GM21786 (cell line): ENCODE results near the gene DRGX.
A peak's percentile ranks its signal among the peaks of the same experiment; 100 is the strongest.

Experiments
- ATAC-seq: cut with Tn5 transposase; IDR thresholded peaks from one replicate; pipeline ENCODE4 v1.9.1; 2021; ENCODE audit not compliant: unreplicated experiment

Gene DRGX

DNA sequence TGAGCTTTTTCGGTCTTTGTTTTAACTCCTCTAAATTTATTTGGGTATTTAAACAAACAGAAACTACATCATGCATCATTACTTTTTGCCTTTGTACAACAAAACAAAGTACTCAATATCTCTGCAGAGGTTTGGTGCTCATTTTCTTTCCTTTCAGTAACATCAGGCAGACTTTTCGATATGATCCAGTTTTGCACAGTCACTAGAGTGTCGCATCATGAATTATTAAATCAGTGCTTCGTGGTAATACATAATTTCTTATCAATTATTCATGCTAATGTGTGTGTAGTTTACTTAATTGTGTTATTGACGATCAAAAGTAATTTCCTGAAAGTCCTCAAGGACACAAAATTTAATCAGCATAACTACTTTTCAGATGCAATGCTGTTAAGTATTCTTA lies 31.8 kb downstream of the DRGX start:
- no peak for ATAC-seq

DNA sequence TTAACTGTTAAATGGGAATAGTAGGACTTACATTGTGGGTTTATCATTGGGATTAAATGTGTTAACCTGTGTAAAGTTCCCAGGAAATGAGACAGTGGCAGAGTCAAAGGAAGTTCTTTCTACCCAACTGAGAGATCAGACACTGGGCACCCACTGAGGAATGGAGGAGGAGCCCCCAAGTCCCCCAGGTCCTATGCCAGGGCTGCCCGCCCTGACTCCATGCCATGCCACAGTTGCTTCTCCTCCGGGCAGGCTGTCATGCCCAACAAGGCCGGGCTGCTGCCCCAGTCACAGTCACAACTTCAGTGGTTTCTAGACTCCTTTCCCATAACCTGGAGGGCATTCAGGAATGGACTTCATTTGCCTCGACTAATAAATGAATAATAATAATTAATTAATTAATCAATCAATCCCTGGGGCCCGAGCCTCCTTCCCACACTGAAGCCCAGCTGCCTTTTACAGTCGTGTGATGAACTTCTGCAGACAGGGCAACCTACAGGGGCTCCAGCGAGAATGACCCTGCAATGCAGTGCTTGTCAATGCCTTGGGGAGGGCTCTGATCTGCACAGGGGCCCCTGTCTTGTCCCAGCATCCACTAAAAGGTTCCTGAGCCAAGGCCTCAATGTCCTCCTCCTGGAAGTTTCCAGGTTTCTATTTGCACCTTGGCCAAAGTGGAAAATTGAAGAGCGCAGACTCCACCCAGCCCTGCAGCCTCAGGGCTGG lies 32.4 kb downstream of the DRGX start:
- ATAC-seq, result no peak

DNA sequence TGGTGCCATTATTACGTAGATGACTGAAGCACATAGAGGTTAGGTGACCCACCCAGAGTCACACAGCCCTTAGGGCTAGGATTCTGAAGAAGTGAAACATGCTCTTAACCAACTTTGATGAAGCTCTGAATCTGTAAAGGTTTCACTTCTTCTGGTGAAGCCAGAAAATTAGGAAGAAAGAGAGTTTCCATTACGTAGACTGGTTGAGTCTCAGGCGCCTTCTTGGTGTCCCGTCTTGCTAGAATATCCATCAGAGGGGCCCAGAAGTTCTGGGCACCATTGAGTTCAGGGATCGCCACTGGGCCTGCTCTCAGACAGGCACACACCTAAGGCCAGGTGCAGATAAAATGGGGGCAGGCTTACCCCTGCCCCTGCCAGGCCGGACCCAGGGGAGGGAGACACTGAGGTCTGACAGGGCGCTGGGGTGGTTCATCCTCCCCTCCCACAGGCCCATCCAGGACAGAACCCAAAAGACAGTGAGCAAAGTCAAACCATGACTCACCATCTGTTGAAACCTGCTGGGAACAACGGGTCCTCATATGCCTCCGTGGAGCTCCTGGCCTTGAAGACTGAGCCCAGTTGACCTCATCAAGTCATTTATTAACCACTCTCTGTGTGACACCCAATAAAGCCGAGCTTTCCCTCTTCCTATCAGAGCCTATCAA lies 33.2 kb downstream of the DRGX start:
- peak; percentile 89 for ATAC-seq

DNA sequence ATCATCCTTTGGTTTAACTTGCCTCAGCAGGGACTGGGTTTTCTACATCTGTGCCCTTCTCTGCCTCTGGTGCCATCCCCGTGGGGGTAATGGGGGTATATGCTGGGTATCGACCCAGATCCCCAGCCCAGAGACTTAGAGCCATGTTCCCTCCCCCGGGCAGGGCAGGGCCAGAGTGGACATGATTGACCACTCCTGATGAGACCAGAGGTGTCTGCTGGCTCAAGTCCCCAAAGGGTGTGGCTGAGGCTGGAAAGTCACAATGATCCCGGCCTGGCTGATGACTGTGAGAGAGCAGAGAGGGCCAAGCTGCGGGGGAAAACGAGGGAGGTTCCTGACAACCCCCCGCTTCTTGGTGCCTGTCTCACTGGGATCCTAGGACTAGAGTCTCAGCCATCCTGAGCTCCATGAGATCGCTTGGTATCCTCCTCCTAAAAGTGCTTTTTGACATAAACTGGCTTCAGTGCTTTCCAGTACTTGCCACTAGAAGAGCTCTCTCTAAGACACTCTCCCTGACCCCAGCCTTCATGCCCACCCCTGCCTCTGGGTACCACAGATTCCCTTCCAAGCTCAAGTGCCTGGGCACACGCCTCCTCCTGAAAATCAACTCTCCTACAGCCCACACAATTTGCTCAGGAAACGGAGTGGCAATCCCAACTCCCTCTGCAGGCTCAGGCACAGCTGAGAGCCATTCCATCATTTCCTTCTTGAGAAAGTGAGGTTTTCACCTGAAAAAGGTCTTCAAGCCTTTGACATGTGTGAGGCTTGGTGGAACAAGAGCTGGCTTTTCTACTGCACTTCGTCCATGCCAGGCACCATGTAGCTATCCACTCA lies 33.9 kb downstream of the DRGX start:
- ATAC-seq, result no peak

DNA sequence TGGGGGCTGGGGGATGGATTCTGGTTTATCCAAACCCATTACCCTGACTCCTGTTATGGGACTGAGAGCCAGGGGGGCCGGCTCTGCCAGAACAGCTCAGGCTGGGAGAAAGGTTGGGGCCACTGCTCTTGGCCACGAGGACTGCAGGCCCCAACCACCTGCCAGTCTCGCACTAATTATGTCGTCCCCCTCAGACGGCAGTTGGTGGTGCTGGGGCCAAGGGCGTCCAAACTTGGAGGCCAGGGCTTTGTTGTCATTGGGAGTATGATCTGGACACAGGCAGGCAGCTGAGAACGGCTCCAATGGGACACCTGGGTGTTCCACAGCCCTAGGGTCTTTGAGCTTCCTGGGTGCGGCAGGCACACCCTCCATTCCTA lies 34.7 kb downstream of the DRGX start:
- ATAC-seq, result no peak

DNA sequence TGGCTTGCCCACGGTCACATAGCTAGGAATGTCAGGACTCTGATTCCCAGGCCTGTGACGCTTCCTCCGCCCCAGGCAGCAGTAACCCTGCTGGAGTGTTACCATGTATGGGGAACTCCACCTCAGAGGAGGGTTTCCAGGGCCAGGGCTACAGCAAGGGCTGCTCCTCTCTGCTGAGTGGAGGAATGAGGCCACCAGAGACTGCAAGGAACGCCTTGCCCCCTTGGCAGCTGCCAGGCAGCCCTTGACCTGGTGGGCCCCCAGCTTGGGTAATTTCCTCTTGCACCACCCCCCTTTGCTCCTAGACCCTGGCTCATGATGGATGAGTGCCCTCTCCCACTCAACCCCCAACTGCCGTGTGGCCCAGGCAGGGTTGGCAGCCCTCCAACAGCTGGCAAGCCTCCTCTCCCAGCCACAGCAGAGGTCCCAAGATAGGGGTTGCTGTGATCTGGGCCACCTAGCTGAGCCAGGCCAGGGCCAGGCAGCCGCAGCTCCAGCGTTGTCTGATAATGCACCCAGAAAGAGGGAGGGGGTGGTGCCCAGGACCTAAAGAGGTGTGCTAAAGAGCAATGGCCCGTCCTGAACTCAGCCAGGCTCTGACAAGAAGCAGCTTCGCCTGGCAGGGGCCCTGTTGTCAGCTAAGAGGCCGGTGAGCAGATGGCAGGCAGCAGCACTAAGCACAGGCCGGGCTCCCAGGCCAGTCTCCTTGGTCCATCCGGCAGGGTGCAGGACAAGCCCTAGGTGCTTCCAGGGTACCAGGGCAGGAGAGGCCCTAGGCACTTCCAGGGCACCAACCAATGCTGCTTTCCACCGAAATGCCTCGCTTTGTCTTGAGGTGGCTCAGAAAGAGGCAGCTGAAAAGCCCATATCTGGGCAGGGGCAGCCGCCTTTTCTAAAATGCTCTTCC lies 35.4 kb downstream of the DRGX start:
- ATAC-seq, result no peak

DNA sequence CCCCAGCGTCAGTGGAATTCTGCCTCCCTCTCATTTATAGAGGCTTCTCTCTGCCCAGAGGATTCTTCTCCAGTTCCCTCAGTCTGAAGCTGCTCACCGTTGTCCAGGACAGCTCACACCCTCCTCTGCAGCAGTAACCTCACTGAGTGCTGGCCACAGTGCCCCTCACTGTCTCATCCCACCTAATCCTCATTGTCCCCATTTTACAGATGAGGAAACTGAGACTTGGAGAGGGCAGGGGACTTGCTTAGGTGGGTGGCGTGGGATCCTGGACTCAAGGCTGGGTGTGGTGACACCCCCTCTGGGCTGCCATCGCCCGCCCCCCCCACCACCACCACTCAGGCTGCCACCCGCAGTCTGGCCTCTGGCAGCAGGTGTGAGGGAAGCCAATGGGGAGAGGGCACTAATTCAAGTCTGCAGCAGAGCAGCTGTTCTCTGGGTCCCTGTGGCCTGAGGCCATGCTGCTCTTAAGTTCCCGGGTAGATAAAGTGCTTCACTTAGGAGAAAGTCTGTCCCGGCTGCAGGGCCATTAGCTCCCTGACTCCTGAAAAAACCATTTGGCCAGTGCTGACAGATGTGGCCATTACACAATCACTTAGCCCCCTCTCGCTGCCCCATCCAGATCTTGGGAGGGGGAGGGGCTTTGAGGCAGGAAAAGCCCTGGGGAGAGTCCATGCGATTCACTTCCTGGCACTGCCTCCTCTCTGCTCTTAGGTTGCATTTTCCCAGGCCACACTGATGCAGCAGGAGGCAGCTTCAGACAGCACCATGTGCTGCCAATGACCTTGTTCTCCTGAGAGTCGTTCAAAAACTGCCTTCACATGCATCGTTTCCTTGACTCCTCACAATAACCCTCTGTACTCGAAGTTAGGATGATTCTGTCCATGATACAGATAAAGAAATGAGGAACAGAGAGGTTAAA lies 36.3 kb downstream of the DRGX start:
- no peak for ATAC-seq

DNA sequence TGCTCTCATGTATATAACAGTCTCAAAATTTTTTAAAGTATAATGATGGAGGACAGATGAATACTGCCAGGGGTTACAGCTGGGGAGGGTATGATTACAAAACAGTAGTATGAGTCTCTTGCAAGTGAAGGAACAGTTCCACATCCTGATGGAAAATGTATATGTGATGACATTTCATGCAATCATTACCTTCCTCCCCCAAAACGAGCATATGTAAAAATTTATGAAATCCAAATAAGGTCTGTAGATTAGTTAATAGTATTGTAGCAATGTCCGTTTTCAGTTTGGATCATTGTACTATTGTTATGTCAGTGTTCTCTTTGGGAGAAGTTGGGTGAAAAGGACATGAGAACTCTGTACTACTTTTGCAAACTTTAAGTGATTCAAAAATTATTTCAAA lies 38.0 kb downstream of the DRGX start:
- ATAC-seq, result no peak

DNA sequence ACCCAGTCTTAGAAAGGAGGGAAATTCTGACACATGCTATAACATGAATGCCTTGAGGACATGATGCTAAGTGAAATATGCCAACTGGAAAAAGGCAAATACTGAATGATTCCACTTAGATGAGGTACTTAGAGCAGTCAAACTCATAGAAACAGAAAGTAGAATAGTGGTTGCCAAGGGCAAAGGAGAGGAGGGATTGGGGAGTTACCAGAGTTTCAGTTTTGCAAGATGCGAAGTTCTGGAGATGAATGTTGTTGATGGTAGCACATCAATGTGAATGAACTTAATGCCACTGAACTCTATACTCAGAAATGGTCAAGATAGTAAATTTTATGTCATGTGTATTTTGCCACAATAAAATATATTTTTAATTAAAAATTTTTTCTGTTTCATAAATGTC lies 38.9 kb downstream of the DRGX start:
- no peak for ATAC-seq

DNA sequence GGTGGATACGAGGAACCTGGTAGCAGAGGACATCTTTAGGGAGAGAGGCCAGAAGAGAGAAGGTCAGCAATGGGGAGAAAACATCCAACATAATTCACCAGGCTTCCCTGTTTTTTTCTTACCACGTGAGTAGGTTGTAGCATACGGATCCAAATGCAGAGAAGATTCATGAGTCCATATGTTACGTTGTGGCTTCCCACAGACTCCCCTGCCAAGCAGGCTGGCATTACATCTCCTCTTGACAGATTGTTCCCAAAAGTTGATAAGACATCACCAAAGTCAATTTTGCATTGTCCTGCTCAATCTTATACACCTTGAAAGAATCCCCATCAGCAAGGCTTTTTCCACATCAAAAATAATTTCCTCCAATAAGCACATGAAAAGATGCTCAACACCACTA lies 39.7 kb downstream of the DRGX start:
- no peak for ATAC-seq

DNA sequence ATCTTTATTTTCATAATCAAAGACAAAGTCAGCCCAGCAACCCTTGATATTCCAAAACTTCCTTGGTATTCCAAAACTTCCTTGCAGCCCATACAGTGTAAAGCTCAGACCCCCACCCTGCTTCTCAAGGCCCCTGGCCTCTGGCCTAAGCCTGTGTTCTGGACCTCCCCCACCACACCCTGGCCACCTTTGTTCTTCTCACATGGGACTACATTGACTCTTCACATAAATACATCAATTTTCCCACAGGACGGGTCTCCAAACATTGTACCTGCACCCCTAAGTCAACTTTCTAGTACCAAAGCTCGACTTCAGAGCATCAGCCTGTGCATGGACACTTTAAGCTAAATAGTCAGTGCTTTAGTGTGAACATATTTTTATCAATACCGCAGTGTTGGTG lies 40.7 kb downstream of the DRGX start:
- ATAC-seq, result no peak

DNA sequence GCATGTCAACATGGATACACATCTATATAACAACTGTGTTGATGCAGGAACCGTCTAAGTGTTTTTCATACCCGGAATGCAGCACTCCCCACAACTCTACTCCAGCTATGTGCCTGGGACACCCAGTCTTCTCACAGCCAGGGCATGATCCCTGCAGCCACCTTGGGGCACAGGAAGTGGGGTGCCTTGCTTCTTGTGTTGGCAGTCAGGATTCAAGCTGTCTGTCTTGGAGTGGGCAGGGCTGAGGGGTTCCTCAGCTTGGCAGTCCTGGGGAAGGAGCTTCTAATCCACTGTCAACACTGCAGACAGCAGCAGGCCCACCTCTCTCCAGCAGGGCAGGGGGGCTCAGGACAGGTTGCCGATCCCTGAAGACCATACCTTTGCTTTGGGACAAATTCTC lies 41.3 kb downstream of the DRGX start:
- ATAC-seq, result no peak

DNA sequence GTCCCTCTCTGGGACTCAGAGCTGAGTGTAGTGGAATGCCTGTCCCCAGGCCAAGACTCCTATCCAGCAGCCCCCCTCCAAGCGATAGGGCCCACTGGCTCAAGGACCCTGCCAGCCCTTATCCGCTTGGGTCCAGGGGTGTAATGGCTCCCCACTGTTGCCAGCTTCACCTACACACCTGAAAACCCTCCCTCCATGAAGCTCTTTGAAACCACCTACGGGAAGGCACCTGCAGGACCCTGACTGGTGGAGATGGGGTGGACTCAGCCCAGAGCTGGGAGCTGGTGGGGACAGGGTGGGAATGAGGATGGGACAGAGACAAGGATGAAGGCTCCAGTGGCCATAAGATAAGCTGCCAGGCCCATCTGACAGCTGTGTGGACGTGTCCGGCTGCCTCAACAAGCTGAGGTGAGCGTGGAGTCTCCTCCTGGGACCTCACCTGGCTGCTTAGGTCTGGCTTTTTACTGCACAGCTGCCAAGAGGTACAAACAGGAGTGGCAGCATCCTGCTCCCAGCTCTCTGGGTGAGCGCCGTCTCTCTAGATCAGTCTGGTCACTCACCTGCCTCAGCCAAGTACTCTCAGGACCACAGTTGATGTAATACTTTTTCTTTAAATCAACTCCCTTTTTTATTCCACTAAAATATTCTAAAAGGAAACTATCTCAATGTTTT lies 41.9 kb downstream of the DRGX start:
- ATAC-seq, result no peak

DNA sequence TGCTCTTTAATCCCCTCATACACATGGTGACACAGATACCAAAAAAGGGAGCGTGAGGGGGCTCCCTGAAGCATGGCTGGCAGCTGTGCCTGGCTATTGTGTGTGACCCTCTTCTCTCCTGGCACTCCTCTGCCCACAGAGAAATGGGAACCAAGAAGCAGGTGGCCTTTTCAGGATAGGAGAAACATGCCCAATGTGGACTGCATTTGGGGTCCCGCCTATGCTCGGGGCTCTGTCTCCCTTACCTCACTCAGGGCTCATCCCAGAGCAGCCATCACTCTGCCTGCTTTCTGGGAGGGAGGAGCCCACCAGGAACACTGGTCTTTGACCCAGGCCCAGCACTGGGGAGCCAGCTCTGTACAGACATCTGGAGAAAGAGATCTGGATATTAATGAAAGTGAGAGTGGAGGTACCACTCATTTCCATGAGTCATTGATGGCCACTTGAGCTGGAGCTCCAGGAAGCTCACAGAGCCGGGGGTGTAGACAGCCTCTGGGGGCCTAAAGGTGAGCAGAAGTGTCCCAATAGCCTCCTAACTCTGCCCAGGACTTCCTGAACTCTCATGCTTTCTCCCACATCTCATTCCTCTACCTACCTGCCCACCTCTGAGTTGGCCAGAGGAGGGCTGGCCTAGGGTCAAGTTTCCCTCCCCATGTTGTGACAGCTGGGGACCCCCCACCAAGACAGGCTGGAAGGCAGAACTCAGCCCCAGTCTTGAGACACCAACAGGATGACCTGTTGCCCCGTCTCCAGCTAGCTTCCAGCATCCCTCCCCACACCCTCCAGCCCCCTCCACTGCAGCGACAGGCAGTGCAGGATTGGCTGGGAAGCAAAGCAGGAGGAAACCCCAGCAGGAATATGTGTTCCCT lies 42.6 kb downstream of the DRGX start:
- no peak for ATAC-seq

DNA sequence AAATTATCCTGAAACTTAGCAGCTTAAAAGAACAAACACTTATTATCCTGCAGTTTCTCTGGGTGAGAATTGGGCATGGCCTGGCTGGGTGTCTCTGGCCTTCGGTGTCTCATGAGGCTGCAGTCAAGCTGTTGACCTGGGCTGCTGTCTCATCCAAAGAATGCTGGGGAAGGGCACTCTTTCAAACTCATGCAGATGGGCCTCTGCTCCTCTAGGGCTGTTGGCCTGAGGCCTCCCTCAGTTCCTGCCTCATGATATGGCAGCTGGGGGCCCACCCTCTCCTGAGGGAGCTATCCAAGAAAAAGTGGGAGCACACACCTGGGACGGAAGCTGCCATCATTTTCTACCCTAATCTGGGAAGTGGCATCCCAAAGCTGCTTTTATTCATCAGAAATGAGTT lies 43.6 kb downstream of the DRGX start:
- ATAC-seq, result no peak

DNA sequence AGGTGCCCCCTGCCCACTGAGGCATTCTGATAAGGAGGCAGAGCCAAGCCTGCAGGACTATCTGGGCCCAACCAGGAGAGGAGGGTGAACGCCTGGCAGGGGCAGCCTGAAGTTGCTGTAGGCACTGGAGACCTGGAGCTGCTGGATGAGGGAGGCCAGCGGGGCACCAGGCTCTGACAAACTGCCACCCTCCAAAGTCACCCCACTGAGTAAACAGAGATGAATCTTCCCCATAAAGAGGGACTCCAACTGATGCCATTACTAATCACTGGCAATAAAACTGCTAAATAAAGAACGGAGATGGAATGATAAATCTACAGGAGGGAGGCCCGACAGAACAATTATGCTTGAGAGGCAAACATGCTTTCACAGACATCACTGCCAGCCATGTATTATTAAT lies 44.2 kb downstream of the DRGX start:
- ATAC-seq, result no peak

DNA sequence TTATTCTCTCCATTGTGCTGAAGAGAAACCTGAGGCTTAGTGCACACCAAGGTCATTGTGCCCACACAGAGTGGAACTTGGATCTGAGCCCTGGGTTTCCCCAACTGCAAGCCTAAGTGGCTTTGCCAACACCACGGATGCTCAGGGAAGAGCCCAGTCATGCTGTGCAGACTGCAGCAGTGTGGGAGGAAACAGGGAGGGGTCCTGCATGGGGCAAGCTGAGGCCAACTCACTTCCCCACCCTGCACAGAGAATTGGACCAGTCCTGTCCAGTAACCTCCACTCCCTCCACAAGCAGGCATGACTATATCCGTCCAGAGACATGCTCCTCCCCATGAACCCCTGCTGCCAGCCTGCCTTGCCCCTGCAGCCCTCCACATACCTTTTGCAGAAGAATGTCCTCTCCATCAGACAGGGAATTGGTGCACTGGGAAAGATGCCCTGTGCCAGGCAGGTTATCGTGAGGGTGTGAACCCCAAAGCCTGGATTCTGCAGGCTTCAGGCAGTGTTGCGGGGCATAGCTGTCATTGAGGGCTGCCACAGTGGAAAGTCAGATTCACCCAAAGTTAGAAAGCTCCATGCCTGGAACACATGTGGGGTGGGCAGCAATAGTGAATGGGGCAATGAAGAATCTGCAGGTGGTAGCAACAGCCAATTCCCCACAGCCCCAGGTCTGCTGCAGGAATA lies 44.9 kb downstream of the DRGX start:
- ATAC-seq, result no peak

DNA sequence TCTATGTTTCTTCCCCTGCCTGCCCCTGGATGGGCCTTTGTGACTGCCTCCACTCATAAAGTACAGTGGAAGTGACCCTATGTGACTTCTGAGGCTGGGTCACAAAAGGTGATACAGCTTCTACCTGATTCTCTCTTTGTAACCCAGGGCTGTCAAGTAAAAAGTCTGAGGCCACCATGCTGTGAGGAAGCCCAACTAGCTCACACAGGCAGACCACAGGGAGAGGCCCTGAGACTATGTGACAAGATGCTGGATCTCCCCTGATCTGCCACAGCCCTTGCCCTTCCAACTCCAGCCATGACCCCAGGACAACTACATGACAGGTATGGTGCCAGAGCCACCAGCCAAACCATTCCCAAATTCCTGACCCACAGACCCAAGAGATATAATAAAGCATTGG lies 45.8 kb downstream of the DRGX start:
- no peak for ATAC-seq
